MM.1S (cell line): Measurements from ENCODE around the gene GPC1.

ENCODE experiments used
- DNase-seq: peaks from one replicate; pipeline ENCODE4 v3.0.0-alpha.2; 2015
- H2AFZ ChIP-seq: fragments of 300-600 bp; sonication (generic); 2 replicates; pipeline ENCODE4 v1.6.0; 2016; ENCODE audit warnings: antibody characterized with exemption, low read length
- H3F3A ChIP-seq: fragments of 300-600 bp; sonication (generic); 2 replicates; pipeline ENCODE4 v1.6.1; 2016; ENCODE audit warnings: mild to moderate bottlenecking, antibody characterized with exemption, low read length, moderate library complexity, mixed read lengths; ENCODE audit not compliant: insufficient read depth
- H3K27ac ChIP-seq: fragments of 300-600 bp; sonication (generic); 2 replicates; pipeline ENCODE4 v1.5.1; 2016; ENCODE audit warnings: mild to moderate bottlenecking, low read length
- H3K27me3 ChIP-seq: fragments of 300-600 bp; sonication (generic); replicated peaks from 2 replicates; pipeline ENCODE4 v1.6.0; 2016; ENCODE audit warnings: low read length; ENCODE audit not compliant: insufficient read depth
- H3K36me3 ChIP-seq: fragments of 300-600 bp; sonication (generic); replicated peaks from 2 replicates; pipeline ENCODE4 v1.6.1; 2016; ENCODE audit warnings: mild to moderate bottlenecking, low read length, mixed read lengths; ENCODE audit not compliant: insufficient read depth
- H3K4me1 ChIP-seq: fragments of 300-600 bp; sonication (generic); 2 replicates; pipeline ENCODE4 v1.6.1; 2016; ENCODE audit warnings: low read length, mixed read lengths
- H3K4me2 ChIP-seq: fragments of 300-600 bp; sonication (generic); 2 replicates; pipeline ENCODE4 v1.6.0; 2016; ENCODE audit warnings: low read depth, low read length
- H3K4me3 ChIP-seq: fragments of 300-600 bp; sonication (generic); 2 replicates; pipeline ENCODE4 v1.5.1; 2016; ENCODE audit warnings: low read length, mixed read lengths
- H3K79me2 ChIP-seq: fragments of 300-600 bp; sonication (generic); 2 replicates; pipeline ENCODE4 v1.6.1; 2016; ENCODE audit warnings: mixed run types, low read length, mixed read lengths
- H3K9ac ChIP-seq: fragments of 300-600 bp; sonication (generic); 2 replicates; pipeline ENCODE4 v1.6.1; 2016; ENCODE audit warnings: low read length, mixed read lengths
- H3K9me2 ChIP-seq: fragments of 300-600 bp; sonication (generic); replicated peaks from 2 replicates; pipeline ENCODE4 v1.6.1; 2016; ENCODE audit warnings: mild to moderate bottlenecking, low read length, mixed read lengths; ENCODE audit not compliant: insufficient read depth
- H3K9me3 ChIP-seq: fragments of 300-600 bp; sonication (generic); replicated peaks from 2 replicates; pipeline ENCODE4 v1.6.1; 2016; ENCODE audit warnings: mild to moderate bottlenecking, low read length, mixed read lengths; ENCODE audit not compliant: insufficient read depth
- H4K20me1 ChIP-seq: fragments of 300-600 bp; sonication (generic); 2 replicates; pipeline ENCODE4 v1.6.1; 2016; ENCODE audit warnings: mild to moderate bottlenecking, low read length, moderate library complexity, mixed read lengths; ENCODE audit not compliant: insufficient read depth
- EZH2 ChIP-seq: fragments of 300-600 bp; sonication (generic); optimal IDR thresholded peaks from 2 replicates; pipeline ENCODE3; 2017; ENCODE audit warnings: low read depth, mild to moderate bottlenecking, antibody characterized with exemption, low read length, mixed read lengths
- EZH2phosphoT487 ChIP-seq: fragments of 300-600 bp; sonication (generic); IDR thresholded peaks from 2 replicates; pipeline ENCODE4 v1.6.1; 2018; ENCODE audit warnings: antibody characterized with exemption, low read length
- TF ChIP-seq, protein P1 (sequence below): fragments of 300-600 bp; sonication (generic); IDR thresholded peaks from 2 replicates; pipeline ENCODE4 v1.5.1; 2016; ENCODE audit warnings: antibody characterized with exemption, low read length, mixed read lengths

The GPC1 gene

GRCh38 chr2:240500561-240501423 lies 65.3 kb downstream of the GPC1 start:
- Histone ChIP-seq H3K79me2 (no peaks in the 10 kb centered on the region), H2AFZ (no peak overlapping the region), H3K27me3 (no peaks in the 10 kb centered on the region), H3K9ac (no peak overlapping the region), H4K20me1 (no peaks in the 10 kb centered on the region), H3K27ac (no peak overlapping the region), H3K4me1 (no peaks in the 10 kb centered on the region), H3K36me3 (no peaks in the 10 kb centered on the region; the same call in 1 of the 2 replicates), H3K9me3 (no peaks in the 10 kb centered on the region), H3K9me2 (no peaks in the 10 kb centered on the region), H3F3A (no peaks in the 10 kb centered on the region), H3K4me3 (no peak overlapping the region), H3K4me2 (no peak overlapping the region)
- TF ChIP-seq, protein P1, sequence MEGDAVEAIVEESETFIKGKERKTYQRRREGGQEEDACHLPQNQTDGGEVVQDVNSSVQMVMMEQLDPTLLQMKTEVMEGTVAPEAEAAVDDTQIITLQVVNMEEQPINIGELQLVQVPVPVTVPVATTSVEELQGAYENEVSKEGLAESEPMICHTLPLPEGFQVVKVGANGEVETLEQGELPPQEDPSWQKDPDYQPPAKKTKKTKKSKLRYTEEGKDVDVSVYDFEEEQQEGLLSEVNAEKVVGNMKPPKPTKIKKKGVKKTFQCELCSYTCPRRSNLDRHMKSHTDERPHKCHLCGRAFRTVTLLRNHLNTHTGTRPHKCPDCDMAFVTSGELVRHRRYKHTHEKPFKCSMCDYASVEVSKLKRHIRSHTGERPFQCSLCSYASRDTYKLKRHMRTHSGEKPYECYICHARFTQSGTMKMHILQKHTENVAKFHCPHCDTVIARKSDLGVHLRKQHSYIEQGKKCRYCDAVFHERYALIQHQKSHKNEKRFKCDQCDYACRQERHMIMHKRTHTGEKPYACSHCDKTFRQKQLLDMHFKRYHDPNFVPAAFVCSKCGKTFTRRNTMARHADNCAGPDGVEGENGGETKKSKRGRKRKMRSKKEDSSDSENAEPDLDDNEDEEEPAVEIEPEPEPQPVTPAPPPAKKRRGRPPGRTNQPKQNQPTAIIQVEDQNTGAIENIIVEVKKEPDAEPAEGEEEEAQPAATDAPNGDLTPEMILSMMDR: no peak
- TF ChIP-seq EZH2 (no peak), EZH2phosphoT487 (no peak)
- DNase-seq: no peak

DNA sequence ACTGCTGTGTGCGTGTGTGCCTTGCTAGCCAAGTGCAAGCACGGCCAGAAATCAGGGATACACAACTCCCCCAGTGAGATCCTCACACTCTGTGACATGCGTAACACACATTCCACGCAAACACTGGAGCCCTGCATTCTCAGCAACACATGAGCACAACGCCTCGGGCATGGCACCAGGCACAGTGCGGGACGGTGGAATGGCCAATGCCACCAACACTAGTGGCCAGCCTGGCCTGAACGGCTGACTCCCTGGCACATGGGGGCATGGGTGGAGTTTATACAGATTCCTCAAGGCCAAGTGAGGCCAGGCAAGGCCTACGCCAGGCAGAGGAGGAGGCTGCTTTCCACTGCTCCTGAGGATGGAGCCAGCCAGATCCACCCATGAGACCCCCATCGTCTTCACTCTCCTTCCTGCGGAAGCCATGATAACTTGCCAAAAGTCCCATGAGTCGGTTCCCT lies 66.1 kb downstream of the GPC1 start:
- no peak overlapping the region for H3K27ac ChIP-seq
- H2AFZ ChIP-seq: no peak overlapping the region
- H4K20me1 ChIP-seq: no peaks in the 10 kb centered on the region
- no peak overlapping the region for H3K4me3 ChIP-seq
- H3F3A ChIP-seq: no peaks in the 10 kb centered on the region
- DNase-seq: no peak
- TF ChIP-seq, protein P1: no peak
- no peak for TF ChIP-seq EZH2
- TF ChIP-seq EZH2phosphoT487: no peak
- H3K9me2 ChIP-seq: no peaks in the 10 kb centered on the region
- H3K4me1 ChIP-seq: no peaks in the 10 kb centered on the region
- H3K9ac ChIP-seq: no peak overlapping the region
- no peaks in the 10 kb centered on the region; the same call in 1 of the 2 replicates for H3K36me3 ChIP-seq
- no peaks in the 10 kb centered on the region for H3K27me3 ChIP-seq
- no peaks in the 10 kb centered on the region for H3K9me3 ChIP-seq
- no peak overlapping the region for H3K4me2 ChIP-seq
- no peaks in the 10 kb centered on the region for H3K79me2 ChIP-seq

DNA sequence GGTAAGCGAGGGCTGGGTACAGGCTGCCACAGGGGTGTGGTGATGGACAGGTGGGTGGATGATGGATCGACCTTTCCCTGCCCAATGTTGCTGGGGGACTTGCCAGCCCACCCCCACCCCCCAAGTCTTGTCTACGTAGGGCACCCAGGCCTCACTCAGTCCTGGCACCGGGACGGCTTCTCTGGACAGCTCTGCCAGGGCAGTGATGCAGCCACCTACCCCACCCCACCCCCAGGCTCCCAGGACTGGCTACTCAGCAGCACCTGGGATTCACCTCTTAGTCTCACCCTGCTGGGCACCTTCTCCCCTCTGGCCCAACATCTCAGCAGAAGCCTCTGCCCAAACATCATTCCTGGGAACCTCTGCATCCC lies 66.6 kb downstream of the GPC1 start:
- Histone ChIP-seq H3K27ac (no peak overlapping the region), H4K20me1 (no peaks in the 10 kb centered on the region), H3K79me2 (no peaks in the 10 kb centered on the region), H3K27me3 (no peaks in the 10 kb centered on the region), H3K4me2 (no peak overlapping the region), H2AFZ (no peak overlapping the region), H3K9me2 (no peaks in the 10 kb centered on the region), H3F3A (no peaks in the 10 kb centered on the region), H3K36me3 (no peaks in the 10 kb centered on the region; the same call in 1 of the 2 replicates), H3K4me1 (no peaks in the 10 kb centered on the region), H3K9me3 (no peaks in the 10 kb centered on the region), H3K4me3 (no peak overlapping the region), H3K9ac (no peak overlapping the region)
- DNase-seq: no peak
- TF ChIP-seq EZH2phosphoT487: no peak
- TF ChIP-seq, protein P1: no peak
- TF ChIP-seq EZH2: no peak
